Dendritic cell treated with granulocyte-macrophage colony-stimulating factor and Interleukin-4, amounts not matched to agents 40 ng/mL and 50 ng/mL, for 4 days (primary cell): ENCODE measurements around the gene GJD3.

Experiments
- H3K27ac Mint-ChIP-seq: one replicate; pipeline ENCODE4 v1.8.0; 2022; ENCODE audit warnings: mild to moderate bottlenecking, mixed read lengths
- H3K27me3 Mint-ChIP-seq: one replicate; pipeline ENCODE4 v1.8.0; 2022; ENCODE audit warnings: mild to moderate bottlenecking, mixed read lengths
- H3K36me3 Mint-ChIP-seq: one replicate; pipeline ENCODE4 v1.8.0; 2022; ENCODE audit warnings: low read depth, mixed read lengths
- H3K4me1 Mint-ChIP-seq: one replicate; pipeline ENCODE4 v1.8.0; 2022; ENCODE audit warnings: low read depth, mixed read lengths
- H3K4me3 Mint-ChIP-seq: one replicate; pipeline ENCODE4 v1.8.0; 2022; ENCODE audit warnings: mild to moderate bottlenecking, moderate library complexity, mixed read lengths
- H3K9me3 Mint-ChIP-seq: one replicate; pipeline ENCODE4 v1.8.0; 2022; ENCODE audit warnings: mixed read lengths
- intact Hi-C: fragments of 100-400 bp; cut with micrococcal nuclease; formaldehyde crosslinking; loops from one replicate; pipeline ENCODE4 v1.15.0; 2022

GJD3 gene

GRCh38 chr17:40314584-40314956 is 50.0 kb downstream of the GJD3 start:
- peaks cover 54% of the 10 kb centered on the region for H3K4me1 Mint-ChIP-seq
- H3K27me3 Mint-ChIP-seq = peaks cover 4% of the 10 kb centered on the region
- H3K36me3 Mint-ChIP-seq = peaks cover 19% of the 10 kb centered on the region
- H3K9me3 Mint-ChIP-seq = no peaks in the 10 kb centered on the region
- H3K4me3 Mint-ChIP-seq = no peak overlapping the region
- peak overlapping the region; percentile 43 for H3K27ac Mint-ChIP-seq
- intact Hi-C loops = no loop called here

GRCh38 chr17:40313668-40314583 is 50.6 kb downstream of the GJD3 start:
- Mint-ChIP-seq H3K9me3 (no peaks in the 10 kb centered on the region), H3K36me3 (peaks cover 12% of the 10 kb centered on the region), H3K4me3 (no peak overlapping the region), H3K27me3 (peaks cover 4% of the 10 kb centered on the region), H3K27ac (peak overlapping the region; percentile 43), H3K4me1 (peaks cover 47% of the 10 kb centered on the region)
- intact Hi-C loops = no loop called here
